GM19395 (cell line): ENCODE measurements around the gene MACC1.

Experiments
- ATAC-seq: cut with Tn5 transposase; IDR thresholded peaks from one replicate; pipeline ENCODE4 v1.9.1; 2021; ENCODE audit warnings: mild to moderate bottlenecking, moderate library complexity; ENCODE audit not compliant: unreplicated experiment

The MACC1 gene

GRCh38 chr7:20085086-20085485, 132.1 kb downstream of the MACC1 start:
- no peak for ATAC-seq
